SH-SY5Y (cell line): ENCODE measurements around the gene PGBD4.

Experiments used
- GATA2 ChIP-seq: IDR thresholded peaks from 2 replicates; pipeline ENCODE4 v1.6.1; 2011; ENCODE audit warnings: mild to moderate bottlenecking, low read depth, low read length
- GATA3 ChIP-seq: IDR thresholded peaks from 2 replicates; pipeline ENCODE4 v1.6.1; 2011; ENCODE audit warnings: low read depth, mild to moderate bottlenecking, low read length, moderate library complexity

DNA sequence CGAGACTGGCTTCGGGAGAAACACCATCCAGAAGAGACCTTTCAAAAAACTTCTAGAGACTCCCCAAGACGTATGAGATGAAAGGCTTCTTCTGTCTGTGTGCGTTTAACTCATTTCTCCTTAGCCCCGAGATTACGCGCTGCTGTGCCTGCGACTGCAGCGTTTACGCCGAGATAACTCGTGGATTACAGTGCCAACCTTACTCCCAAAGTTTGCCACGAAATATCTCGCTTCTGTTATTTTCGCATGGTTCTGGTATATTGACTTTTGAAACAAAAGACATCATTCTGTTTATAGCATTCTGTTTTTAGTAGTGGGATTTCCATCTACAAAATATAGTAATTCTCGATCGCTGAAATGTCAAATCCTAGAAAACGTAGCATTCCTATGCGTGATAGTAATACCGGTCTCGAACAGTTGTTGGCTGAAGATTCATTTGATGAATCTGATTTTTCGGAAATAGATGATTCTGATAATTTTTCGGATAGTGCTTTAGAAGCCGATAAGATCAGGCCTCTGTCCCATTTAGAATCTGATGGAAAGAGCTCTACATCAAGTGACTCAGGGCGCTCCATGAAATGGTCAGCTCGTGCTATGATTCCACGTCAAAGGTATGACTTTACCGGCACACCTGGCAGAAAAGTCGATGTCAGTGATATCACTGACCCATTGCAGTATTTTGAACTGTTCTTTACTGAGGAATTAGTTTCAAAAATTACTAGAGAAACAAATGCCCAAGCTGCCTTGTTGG, 467 bp downstream of the PGBD4 start:
- no peak for TF ChIP-seq GATA3
- TF ChIP-seq GATA2 = peak; percentile 12; the same call in 1 of the 2 replicates
